Left colon (tissue), 2 donors: Measurements from ENCODE around the gene EXOC6B. TPM values are rescaled to one million over a fixed set of nuclear protein-coding genes. Genes with fewer than 3 reads are reported as not detected.

Experiments
- ATAC-seq: fragments of 200-7000 bp; cut with Tn5 transposase; one replicate; pipeline ENCODE4 v1.9.1; 2020; ENCODE audit warnings: mild to moderate bottlenecking, moderate library complexity
- DNase-seq, 2 donors: peaks; one replicate each; pipeline ENCODE4 v3.0.0-alpha.2; 2020
- intact Hi-C, 2 donors: fragments of 100-400 bp; cut with DNase I in 1 of 2; cut with micrococcal nuclease in 1 of 2; formaldehyde crosslinking; loops; one replicate each; pipeline versions ENCODE4 v1.11.2 to v1.14.0; 2022; cut with DNase I, micrococcal nuclease
- total RNA-seq, 2 donors: library from RNA; stranded (reverse); fragmentation: NEBNext Ultra II Directional; extraction: Animal tissue kit (Norgen Biotek cat#: 25700); gene quantifications; one replicate each; pipeline ENCODE4 v1.2.1, GENCODE V29; 2021
- donor health status: DM: no; HTN: no; CAD: no.
- donor health status: DM: yes; HTN: yes; CAD: no.

Gene EXOC6B
- total RNA-seq, 2 donors from 2014 or later = 23.9 to 37.6 TPM

DNA sequence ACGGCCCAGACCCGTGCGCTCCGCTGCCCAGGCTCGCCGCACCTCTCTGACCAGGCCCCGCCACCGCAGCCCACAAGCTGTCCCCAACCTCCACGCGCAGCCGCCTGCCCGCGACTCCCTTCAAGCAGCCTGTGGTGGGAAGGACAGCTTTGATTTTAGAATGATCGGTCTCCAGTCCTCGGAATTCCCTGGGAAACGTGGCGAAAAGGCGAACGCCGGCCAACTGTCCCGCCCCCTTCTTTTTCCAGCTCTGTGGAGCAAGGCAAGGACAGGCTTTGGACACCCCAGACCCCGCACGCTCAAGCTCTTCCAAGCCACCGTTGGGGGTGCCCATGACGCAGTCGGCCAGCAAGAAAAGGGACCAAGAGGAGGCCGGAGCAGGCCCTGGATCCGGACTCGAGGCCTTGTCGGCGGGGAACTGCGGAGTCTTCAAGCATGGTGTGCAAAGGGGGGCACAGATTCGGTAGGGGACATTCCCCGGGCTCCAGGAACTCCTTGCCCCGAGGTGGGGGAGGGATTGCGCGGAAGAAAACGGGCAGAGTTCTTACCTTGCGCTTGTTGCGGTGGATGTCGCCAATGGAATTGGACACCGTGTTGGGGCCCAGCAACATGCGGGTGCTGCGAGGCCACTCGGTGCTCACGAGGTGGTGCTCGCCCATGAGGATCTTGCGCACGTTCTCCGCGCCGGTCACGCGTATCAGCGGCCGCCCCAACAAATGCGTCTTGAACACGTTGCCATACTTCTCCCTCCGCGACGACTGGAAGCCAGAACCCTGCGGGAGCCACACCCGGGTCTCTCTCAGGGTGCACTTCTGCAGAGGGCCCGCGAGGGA lies 682.2 kb downstream of the EXOC6B start:
- DNase-seq = peak in 1 of 2 donors; percentile 26
- peak; percentile 6 for ATAC-seq
- intact Hi-C loops = loop anchor here in 1 of 2 donors (10.0 kb wide), 1 partner anchor 589 kb away; no protein-coding TSS in a partner anchor

DNA sequence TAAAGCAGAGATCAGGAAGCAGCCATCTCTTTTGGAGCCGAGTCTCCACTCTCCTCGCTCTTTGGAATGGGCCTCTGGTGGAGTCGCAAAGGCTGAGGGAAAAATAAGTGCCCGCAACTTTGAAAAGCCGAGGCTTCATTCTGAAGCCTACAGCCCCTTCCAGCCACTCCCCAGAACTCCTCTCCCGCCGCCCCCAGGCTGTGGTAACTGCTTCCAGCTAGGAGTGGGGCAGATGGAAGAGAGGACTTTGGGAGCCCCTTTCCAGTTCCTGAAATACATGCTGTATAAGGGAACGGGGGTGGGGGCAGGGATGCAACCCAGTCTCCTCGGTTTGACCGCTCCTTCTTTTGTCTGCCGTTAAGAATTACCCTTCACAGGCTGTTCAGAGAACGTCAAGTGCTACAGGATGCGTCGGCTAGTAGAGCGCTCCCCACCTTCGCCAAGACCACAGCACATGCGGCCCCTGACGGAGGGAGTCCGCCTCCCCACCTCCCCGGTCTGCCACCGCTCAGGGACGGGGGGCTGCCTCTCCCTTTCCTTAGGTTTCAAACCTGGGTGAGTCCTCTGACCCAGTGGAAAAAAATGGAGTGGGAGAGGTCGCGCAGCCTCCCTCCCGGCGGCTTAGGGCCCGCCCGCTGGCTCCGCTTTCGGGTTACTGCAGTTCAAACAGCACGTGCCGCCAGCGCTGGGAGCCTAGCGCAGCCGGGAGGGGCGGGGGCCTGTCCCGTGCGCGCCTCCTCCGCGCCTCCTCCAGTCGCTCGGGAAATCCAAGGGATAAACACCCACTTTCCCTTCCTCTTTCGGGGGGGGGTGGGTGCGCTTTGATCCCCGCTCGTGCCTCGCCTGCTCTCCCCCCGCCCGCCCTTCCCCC lies 683.0 kb downstream of the EXOC6B start:
- peak; percentile 63 for ATAC-seq
- DNase-seq = peak; percentile 72 to 76
- intact Hi-C loops = loop anchor here in 1 of 2 donors (10.0 kb wide), 1 partner anchor 588 kb away; no protein-coding TSS in a partner anchor

DNA sequence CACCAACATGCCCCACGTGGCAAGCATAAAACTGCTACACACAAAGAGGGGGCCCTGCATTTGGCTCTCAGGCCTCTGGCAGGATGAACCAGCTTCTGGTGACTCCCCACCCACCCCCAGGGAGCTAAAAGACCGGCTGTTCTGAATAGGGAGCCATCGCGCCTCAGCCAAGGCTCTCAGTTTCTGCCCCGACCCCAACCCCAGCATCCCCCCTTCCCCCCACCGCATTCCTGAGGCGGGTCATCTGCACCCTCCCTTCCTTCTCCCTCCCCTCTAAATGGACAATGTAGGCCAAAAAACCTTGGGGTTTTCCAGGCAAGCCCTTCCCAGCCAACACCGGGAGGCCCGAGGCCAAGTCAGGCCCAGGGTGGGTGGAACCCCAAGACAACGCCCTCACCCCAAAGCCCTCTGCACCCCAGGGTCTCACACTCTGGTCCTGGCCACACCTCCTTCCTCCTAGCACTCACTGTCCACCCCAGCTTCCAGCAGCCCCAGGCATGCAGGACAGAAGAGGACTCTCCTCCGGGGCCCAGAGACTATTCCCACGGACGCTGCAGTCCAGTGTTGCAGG lies 683.9 kb downstream of the EXOC6B start:
- intact Hi-C loops = loop anchor here in 1 of 2 donors (10.0 kb wide), 1 partner anchor 587 kb away; no protein-coding TSS in a partner anchor
- DNase-seq = peak in 1 of 2 donors; percentile 19
- no peak for ATAC-seq

DNA sequence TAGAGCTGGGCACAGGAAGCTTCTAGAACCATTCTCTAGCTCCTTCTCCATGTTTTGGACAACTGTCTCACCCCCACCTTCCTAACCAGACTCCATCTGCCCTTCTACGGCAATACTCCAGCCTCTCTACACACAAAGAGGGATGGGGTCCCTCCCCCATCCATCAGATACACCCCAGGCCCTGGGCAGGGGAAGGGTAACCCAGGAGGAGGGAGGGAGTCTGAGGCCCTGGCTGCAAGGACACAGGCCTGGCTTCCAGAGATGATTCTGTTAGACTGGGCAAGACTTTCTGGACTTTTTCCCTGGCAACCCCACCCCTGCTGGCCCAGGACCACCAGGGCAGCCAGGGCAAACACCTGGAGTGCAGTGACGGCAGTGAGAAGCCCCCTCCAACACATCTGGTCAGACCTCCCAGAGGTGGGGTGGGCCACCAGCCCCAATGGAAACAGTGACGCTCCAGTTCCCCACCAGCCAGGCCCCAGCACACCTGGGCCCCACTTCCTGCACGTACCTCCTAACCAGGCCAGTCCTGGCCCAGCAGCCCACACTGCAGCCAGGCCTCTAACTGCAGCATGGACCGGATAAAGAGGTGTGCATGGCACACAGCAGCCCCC lies 684.7 kb downstream of the EXOC6B start:
- ATAC-seq (no peak), DNase-seq (peak in 1 of 2 donors; percentile 16)
- intact Hi-C loops = loop anchor here in 1 of 2 donors (10.0 kb wide), 1 partner anchor 586 kb away; no protein-coding TSS in a partner anchor

DNA sequence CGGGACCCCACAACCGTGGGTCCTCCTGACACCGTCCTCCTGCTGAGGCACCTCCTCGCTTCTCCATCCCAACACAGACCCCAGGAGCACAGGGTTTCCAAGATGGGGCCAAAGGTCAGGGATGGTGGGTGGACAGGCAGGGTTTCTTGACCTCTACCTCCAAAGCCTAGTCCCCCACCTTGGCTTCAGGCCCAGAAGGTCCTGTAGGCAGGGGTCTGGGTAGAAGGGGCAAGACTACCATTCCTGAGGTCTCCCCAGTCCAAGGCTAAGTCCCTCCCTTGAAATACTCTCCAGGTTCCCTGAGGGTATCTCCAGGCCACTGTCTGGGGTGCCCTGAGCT lies 685.2 kb downstream of the EXOC6B start:
- ATAC-seq (no peak), DNase-seq (peak in 1 of 2 donors; percentile 6)
- intact Hi-C loops = loop anchor here in 1 of 2 donors (10.0 kb wide), 1 partner anchor 586 kb away; no protein-coding TSS in a partner anchor

DNA sequence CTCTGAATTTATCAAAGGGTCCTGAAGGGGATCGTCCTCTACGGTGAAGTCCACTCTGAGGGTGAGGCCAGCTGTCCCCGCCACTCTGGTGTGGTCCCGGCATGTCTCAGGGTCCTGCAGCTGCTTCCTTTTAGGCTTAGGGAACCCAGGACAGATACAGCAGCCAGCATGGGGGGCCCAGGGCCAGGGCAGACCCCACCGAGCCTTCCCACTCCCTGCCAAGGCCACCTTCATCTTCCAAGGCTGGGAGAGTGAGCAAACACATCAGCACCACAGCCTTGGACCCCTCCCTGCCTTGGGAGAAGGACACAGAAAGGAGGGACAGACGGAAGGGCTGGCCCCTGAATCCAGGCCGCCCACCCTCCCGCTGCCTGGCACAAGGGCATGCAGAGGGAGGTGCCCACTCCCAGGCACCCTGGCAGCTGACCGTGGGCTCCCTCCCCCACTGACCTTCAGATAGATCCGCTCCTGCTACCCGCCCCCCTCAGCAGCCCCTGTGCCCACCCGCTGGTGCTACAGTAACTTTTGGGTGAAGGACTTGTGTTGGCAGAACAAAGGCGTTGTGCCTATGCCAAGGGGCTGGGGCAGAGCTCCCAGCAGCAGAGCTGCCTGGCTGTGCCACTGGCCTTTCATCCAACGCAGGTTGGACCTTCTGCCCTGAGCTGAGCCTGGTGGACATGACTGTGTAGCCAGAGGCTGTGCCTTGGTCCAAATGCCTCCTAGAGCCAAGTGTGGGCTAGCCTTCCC lies 685.8 kb downstream of the EXOC6B start:
- intact Hi-C loops = loop anchor here in 1 of 2 donors (10.0 kb wide), 1 partner anchor 585 kb away; no protein-coding TSS in a partner anchor
- peak in 1 of 2 donors; percentile 15 for DNase-seq
- ATAC-seq = no peak

DNA sequence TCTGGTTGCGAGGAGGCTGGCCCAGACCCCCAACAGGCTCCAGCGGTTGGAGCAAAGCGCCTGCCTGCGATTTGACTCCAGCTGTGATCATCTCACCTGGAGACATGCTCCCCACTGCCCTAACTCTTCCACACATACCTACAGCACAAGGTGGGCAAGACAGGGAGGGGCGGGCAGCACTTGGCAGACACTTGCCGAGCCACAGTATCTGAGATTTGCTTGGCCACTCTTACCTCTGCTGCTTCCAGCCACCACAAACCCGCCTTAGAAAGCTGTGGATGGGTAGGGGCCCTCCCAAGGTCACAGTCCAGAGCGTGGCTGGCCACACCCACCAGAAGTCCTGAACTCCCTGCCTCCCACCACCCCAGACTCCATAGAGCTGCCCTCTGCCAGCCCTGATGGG lies 686.4 kb downstream of the EXOC6B start:
- intact Hi-C loops = no loop called here
- no peak for ATAC-seq

DNA sequence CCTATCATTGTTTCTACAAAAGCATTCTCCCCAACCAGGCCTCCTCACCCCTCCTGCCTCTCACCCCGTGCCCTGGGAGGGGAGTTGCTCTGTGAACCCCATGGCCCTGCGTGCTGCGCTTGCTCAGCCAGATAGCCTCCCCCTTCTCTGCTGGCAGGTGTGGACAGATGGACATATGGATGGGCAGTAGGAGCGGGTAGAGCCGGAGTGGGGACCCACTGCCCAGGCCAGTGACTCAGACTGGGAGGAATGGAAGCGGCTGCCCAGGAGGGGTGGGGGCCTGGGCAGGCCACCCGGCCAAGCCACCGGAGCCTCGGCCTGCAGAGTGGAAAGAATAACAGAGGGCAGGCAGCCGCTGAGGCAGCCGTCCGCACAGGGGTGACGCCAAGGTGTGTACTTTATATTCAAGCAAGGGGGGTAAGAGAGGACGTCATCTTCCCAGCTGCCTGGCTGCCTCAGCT lies 686.9 kb downstream of the EXOC6B start:
- intact Hi-C loops = no loop called here

More for the DNA sequence above, 686.4 kb downstream of the EXOC6B start:
- peak; percentile 3 to 18 for DNase-seq

DNA sequence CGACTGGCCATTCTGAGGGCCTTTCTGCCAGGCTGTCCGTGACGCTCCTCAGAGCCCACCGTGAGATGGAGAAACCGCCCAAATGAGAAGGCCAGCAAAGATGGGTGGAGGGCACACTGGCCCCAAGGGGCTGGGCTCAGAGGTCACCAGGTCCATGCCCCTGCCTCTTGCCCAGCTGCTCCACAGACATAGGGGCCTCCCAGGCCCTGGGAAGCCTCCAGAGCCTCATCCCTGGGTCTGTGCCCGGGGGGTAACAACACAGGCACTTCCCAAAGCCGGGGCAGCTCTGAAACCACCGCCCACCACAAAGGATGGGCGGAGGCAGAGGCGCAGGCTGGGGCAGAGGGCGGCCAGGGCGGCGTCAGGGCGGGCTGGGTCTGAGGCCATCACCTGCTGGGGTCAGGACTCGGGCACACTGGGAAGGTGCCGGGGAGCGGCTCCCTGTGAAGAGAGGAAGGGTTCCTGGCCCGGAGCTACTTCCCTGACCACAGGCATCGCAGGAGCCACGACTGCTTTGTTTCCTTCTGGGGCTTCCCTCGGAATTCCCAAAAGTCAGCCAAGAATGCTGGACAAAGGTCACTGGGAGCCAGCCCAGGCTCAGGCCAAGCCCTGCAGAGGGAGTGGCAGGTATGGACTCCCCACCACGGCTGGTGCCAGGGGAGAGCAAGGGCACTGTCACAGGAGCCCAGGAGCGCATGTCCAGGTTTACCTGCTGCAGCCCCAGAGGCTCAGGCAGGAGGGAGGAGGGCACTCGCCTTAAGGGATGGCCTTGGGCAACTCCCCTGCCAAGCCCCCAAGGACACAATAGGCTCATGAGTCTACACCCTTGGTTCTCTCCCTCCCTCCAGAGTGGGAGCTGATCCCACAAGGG lies 687.6 kb downstream of the EXOC6B start:
- intact Hi-C loops = no loop called here
- peak; percentile 47 to 54 for DNase-seq

More for the DNA sequence above, 686.9 kb downstream of the EXOC6B start:
- ATAC-seq (no peak), DNase-seq (peak; percentile 3 to 21)

DNA sequence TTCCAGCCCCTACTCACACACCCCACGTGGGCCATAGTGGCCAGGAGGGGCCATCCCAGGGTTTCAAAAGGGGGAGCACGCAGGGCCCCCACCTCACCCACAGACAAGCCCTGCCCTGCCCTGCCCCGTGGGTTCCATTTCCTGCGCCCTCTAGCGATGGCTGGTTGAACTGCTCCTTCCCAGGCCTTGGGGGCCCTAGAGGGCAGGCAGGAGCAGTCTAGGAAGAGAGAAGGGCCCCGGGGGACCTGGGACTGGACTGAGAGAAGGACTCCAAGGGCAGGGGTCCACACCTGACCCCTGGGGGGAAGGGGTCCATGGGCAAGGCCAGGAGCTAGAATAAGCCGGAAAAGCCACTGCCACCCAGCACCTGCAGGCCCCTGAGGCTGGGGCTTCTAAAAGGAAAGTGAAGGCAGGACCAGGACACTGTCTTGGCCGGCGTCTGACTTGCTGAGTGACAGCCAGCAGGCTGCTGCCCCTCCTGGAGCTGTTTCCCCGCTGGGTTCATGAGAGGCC lies 688.3 kb downstream of the EXOC6B start:
- intact Hi-C loops = no loop called here
- peak; percentile 73 for ATAC-seq
- DNase-seq = peak; percentile 38 to 73

More for the DNA sequence above, 687.6 kb downstream of the EXOC6B start:
- peak; percentile 75 for ATAC-seq

DNA sequence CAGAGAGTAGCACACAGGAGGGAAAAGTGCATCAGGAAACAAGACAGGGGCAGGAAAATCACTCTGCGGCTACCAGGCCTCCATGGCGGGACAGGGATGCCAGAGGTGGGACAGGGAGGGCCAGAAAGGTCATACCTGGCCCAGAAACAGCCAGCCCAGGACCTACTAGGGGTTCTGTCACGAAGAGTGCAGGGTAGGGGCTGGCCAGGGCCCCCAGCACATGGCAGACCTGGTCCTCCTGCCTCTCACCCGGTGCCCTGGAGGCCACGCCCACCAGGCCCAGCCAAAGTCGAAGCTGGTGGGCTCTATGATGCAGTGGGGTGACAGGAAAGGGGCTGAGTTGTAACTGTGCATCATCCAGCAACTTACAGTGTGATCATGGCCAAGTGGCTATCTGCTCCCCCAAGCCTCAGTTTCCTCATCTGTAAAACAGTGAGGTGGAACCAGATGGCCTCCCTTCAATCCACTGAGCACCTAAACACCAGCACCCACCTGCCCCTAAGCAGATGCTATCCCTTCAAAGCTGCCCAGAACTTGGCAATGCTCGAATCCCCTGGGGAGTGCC lies 688.8 kb downstream of the EXOC6B start:
- DNase-seq (peak in 1 of 2 donors; percentile 3), ATAC-seq (no peak)
- intact Hi-C loops = no loop called here

DNA sequence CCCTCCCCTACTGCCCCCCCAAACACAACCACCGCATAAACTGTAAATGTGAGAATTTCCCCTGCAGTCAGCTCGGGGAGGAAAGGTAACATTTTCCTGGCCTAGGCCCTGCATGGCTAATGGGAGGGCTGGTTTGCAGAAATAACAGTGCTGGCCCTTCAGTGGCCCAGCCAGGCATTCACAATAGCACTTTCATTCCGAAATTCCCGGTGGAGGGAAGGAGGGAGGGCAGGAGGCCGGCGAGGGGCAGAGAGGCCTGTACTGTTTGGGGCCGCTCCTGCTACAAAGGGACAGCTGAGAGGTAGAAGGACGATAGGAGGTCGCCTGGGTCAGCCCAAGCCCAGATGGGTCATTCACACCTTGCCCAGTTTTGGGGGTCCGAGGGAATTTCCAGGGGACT lies 689.5 kb downstream of the EXOC6B start:
- peak in 1 of 2 donors; percentile 8 for DNase-seq
- no peak for ATAC-seq
- intact Hi-C loops = no loop called here

DNA sequence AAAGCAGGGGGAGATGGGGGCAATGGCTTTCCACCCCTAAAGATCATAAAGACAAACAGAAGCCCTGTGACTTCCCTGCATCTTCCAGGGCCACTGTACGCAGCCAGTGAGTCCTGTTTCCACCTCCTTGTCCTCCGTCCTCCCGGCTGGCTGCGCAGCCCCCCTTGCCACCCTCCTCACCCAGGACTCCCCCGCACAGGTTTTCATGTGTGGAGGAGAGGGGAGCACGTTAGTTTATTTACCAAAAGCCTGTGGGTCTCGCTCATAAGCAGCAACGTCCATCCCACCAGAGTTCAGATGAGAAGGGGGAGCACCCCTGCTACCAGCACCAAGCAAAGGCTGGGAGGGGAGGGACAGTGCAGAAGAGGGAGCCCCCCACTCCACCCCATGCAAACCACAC lies 689.9 kb downstream of the EXOC6B start:
- no peak for ATAC-seq
- DNase-seq = peak in 1 of 2 donors; percentile 12
- intact Hi-C loops = no loop called here

DNA sequence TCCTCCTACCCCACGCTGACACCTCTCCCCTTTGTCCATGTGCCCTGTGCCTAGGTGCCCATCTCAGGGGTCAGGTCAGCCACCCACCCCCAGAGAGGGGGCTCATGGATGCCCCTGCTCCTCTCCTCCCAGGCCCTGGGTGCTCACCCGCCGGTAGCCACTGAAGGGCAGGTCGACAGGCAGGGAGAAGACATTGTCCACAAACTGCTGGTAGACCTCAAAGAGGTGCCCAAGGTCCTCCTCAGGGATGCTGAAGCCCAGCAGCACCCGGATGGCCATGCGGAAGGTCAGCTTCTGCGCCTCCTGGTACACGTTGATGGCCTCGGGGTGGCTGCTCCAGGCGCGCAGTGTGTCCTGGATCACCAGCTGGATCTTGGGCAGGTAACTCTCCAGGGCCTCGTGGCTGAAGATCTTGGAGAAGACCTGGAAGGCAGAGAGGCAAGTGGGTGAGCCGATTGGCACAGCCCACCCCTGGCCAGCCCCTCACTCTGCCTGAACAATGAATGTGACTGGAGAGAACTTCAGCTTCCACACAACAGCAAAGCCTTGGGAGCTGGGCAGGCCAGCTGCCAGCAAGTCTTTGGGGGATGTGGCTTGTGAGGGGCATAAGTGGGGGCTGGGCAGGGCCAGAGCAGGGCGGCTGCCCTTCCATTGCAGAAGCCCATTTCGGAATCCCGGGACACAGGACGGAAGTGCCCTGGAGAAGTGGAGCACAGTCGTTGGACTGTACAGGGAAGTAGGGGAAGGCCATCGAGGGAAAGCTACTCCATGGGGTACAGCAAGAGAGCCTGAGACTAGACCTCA lies 690.6 kb downstream of the EXOC6B start:
- intact Hi-C loops = no loop called here
- ATAC-seq (no peak), DNase-seq (peak in 1 of 2 donors; percentile 15)

DNA sequence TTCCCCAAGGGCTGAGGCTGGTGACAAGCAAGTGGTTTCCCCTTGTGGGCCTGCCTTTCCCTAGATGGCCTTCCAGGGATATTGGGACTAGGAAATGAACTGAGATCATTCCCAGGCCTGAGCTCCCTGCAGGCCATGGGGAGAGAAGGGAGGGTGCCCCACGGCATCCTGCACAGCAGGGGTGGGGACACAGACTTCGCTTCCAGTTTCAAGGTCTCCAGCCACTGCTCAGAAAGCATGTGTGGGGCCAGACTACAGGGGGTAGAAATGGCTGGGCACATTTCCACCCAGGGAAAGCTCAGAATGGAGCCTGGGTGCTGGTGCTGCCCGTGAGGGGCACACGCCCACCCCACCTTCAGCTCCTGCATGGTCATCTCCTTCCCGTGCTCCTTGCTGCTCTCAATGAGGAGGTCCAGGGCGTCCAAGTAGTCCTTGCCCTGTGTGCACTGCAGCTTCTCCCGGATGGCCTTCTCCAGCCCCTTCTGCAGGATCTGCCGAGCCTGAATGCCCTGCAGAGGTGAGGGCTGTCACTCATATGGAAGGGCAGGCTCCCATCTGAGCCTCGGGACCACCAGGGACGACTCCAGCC lies 691.3 kb downstream of the EXOC6B start:
- intact Hi-C loops = no loop called here
- DNase-seq (peak in 1 of 2 donors; percentile 15), ATAC-seq (no peak)
